Mesenchymal stem cell (in vitro differentiated cells and primary cell): ENCODE results near the gene TMEM164.

Experiments used
- DNase-seq: peaks from one replicate; pipeline ENCODE4 v3.0.0-alpha.2; 2013
- H2AFZ ChIP-seq: one replicate; pipeline ENCODE4 v1.6.1; 2013; ENCODE audit warnings: low read depth, mild to moderate bottlenecking, control low read depth, inconsistent platforms, low read length, moderate library complexity
- H2AK5ac ChIP-seq: 2 replicates; pipeline ENCODE4 v1.6.1; 2013; ENCODE audit warnings: low read length, moderate library complexity, mild to moderate bottlenecking, inconsistent platforms; ENCODE audit not compliant: severe bottlenecking
- H2BK120ac ChIP-seq: one replicate; pipeline ENCODE4 v1.6.1; 2013; ENCODE audit warnings: low read depth, mild to moderate bottlenecking, inconsistent platforms, low read length, moderate library complexity
- H2BK12ac ChIP-seq, 2 experiments: one replicate each; pipeline ENCODE4 v1.6.1; 2013; ENCODE audit warnings: inconsistent platforms in 2 of 2, low read length in 2 of 2, mild to moderate bottlenecking in 2 of 2, moderate library complexity in 2 of 2, control low read depth in 1 of 2
- H2BK15ac ChIP-seq: one replicate; pipeline ENCODE4 v1.6.1; 2013; ENCODE audit warnings: mild to moderate bottlenecking, low read depth, inconsistent platforms; ENCODE audit not compliant: poor library complexity, severe bottlenecking
- H2BK5ac ChIP-seq: 2 replicates; pipeline ENCODE4 v1.6.1; 2013; ENCODE audit warnings: low read depth, mild to moderate bottlenecking, low read length, control low read depth, inconsistent platforms; ENCODE audit not compliant: poor library complexity, severe bottlenecking
- H3K14ac ChIP-seq, 2 experiments: one replicate each; pipeline ENCODE4 v1.6.1; 2013; ENCODE audit warnings: inconsistent platforms in 2 of 2, low read length in 2 of 2, control low read depth in 1 of 2, mild to moderate bottlenecking in 1 of 2, moderate library complexity in 1 of 2
- H3K18ac ChIP-seq, 2 experiments: one replicate each; pipeline ENCODE4 v1.6.1; 2013; ENCODE audit warnings: inconsistent platforms in 2 of 2, low read length in 2 of 2, control low read depth in 1 of 2, low read depth in 1 of 2, mild to moderate bottlenecking in 1 of 2
- H3K23ac ChIP-seq, 2 experiments: one replicate each; pipeline ENCODE4 v1.6.1; 2013; ENCODE audit warnings: inconsistent platforms in 2 of 2, low read length in 2 of 2, mild to moderate bottlenecking in 2 of 2, moderate library complexity in 2 of 2, control low read depth in 1 of 2
- H3K27ac ChIP-seq: 2 replicates; pipeline ENCODE4 v1.5.1; 2013; ENCODE audit warnings: mild to moderate bottlenecking, moderate library complexity, low read length, control low read depth, inconsistent platforms; ENCODE audit not compliant: poor library complexity, severe bottlenecking
- H3K27me3 ChIP-seq, 2 experiments: 2 replicates each; pipeline versions ENCODE4 v1.6.1 to v1.7.0; 2013; ENCODE audit warnings: low read length in 2 of 2, mild to moderate bottlenecking in 2 of 2, moderate library complexity in 2 of 2, control low read depth in 1 of 2, inconsistent platforms in 1 of 2; ENCODE audit not compliant: control insufficient read depth in 1 of 2, insufficient read depth in 1 of 2
- H3K36me3 ChIP-seq, 2 experiments: 2 replicates each; pipeline versions ENCODE4 v1.6.1 to v1.7.0; 2013; ENCODE audit warnings: low read length in 2 of 2, control low read depth in 1 of 2, inconsistent platforms in 1 of 2, low read depth in 1 of 2, mild to moderate bottlenecking in 1 of 2; ENCODE audit not compliant: insufficient read depth in 2 of 2, control insufficient read depth in 1 of 2
- H3K4ac ChIP-seq, 2 experiments: one replicate each; pipeline ENCODE4 v1.6.1; 2013; ENCODE audit warnings: inconsistent platforms in 2 of 2, low read length in 2 of 2, mild to moderate bottlenecking in 2 of 2, moderate library complexity in 2 of 2, control low read depth in 1 of 2, low read depth in 1 of 2
- H3K4me1 ChIP-seq: 2 replicates; pipeline ENCODE4 v1.6.1; 2013; ENCODE audit warnings: low read depth, low read length, control low read depth; ENCODE audit not compliant: control insufficient read depth, insufficient read depth
- H3K4me2 ChIP-seq: 2 replicates; pipeline ENCODE4 v1.6.1; 2013; ENCODE audit warnings: low read length, mild to moderate bottlenecking, inconsistent platforms; ENCODE audit not compliant: poor library complexity, severe bottlenecking
- H3K4me3 ChIP-seq, 2 experiments: 2 replicates each; pipeline versions ENCODE4 v1.5.1 to v1.7.0; 2013; ENCODE audit warnings: low read length in 2 of 2, mild to moderate bottlenecking in 2 of 2, control low read depth in 1 of 2, low read depth in 1 of 2; ENCODE audit not compliant: insufficient read depth in 1 of 2
- H3K79me1 ChIP-seq: replicated peaks from 2 replicates; pipeline ENCODE4 v1.6.1; 2013; ENCODE audit warnings: mild to moderate bottlenecking, control low read depth, low read length, inconsistent platforms; ENCODE audit not compliant: poor library complexity, severe bottlenecking
- H3K9ac ChIP-seq: 2 replicates; pipeline ENCODE4 v1.7.0; 2013; ENCODE audit warnings: mild to moderate bottlenecking, low read length, moderate library complexity
- H3K9me3 ChIP-seq: 2 replicates; pipeline ENCODE4 v1.7.0; 2013; ENCODE audit warnings: mild to moderate bottlenecking, low read length; ENCODE audit not compliant: control insufficient read depth
- H4K8ac ChIP-seq: one replicate; pipeline ENCODE4 v1.6.1; 2013; ENCODE audit warnings: inconsistent platforms, mild to moderate bottlenecking, low read length, moderate library complexity
- H4K91ac ChIP-seq: one replicate; pipeline ENCODE4 v1.6.1; 2013; ENCODE audit warnings: mild to moderate bottlenecking, low read length, inconsistent platforms
- WGBS: methylation state at CpG from one replicate; pipeline ENCODE4 v1.1.7; 2013; ENCODE audit warnings: mixed read lengths; 5-methylcytosine and 5-hydroxymethylcytosine counted together

The TMEM164 gene

GRCh38 chrX:110182362-110182761, 179.4 kb downstream of the TMEM164 start:
- DNase-seq: peak; percentile 49
- peaks cover 26% of the 10 kb centered on the region for H3K4me1 ChIP-seq
- H3K23ac ChIP-seq: peak overlapping the region in 1 of 2 experiments; percentile 72
- peaks cover 12% of the 10 kb centered on the region for H3K79me1 ChIP-seq
- H4K91ac ChIP-seq: no peak overlapping the region
- H4K8ac ChIP-seq: no peak overlapping the region
- peaks cover 0 to 25% of the 10 kb centered on the region in 2 experiments for H3K27me3 ChIP-seq
- H3K18ac ChIP-seq: peak overlapping the region in 1 of 2 experiments; percentile 39
- no peak overlapping the region for H3K14ac ChIP-seq
- H2AFZ ChIP-seq: no peak overlapping the region
- no peak overlapping the region for H2AK5ac ChIP-seq
- H3K4me2 ChIP-seq: no peak overlapping the region
- H3K4ac ChIP-seq: peak overlapping the region in 1 of 2 experiments; percentile 53
- H3K36me3 ChIP-seq: no peaks in the 10 kb centered on the region
- H3K27ac ChIP-seq: peak overlapping the region; percentile 21
- no peak overlapping the region for H3K4me3 ChIP-seq
- no peak overlapping the region for H2BK5ac ChIP-seq
- WGBS: 60% methylated on average over 1 of the region's 1 CpG
- no peak overlapping the region for H2BK15ac ChIP-seq
- H3K9ac ChIP-seq: no peak overlapping the region
- H3K9me3 ChIP-seq: peaks cover 4% of the 10 kb centered on the region
- no peak overlapping the region for H2BK120ac ChIP-seq
- peak overlapping the region in 1 of 2 experiments; percentile 57 for H2BK12ac ChIP-seq

- Histone ChIP-seq H3K4me2 (no peak overlapping the region), H3K27me3 (peaks cover 0 to 20% of the 10 kb centered on the region in 2 experiments), H3K4me1 (peaks cover 26% of the 10 kb centered on the region), H2BK12ac (peak overlapping the region in 1 of 2 experiments; percentile 57), H3K9ac (no peak overlapping the region), H3K79me1 (peaks cover 10% of the 10 kb centered on the region), H3K4me3 (no peak overlapping the region), H2BK120ac (no peak overlapping the region), H3K36me3 (no peaks in the 10 kb centered on the region), H3K18ac (peak overlapping the region in 1 of 2 experiments; percentile 39), H4K91ac (no peak overlapping the region), H2BK5ac (no peak overlapping the region), H4K8ac (no peak overlapping the region), H2AK5ac (peak overlapping the region; percentile 38), H2BK15ac (no peak overlapping the region), H2AFZ (no peak overlapping the region), H3K27ac (peak overlapping the region; percentile 21), H3K4ac (peak overlapping the region in 1 of 2 experiments; percentile 53), H3K9me3 (peaks cover 4% of the 10 kb centered on the region), H3K23ac (peak overlapping the region in 1 of 2 experiments; percentile 72), H3K14ac (no peak overlapping the region)
- no peak for DNase-seq
- 84% methylated on average over 6 of the region's 6 CpGs for WGBS
These were observed 180.0 kb downstream of the TMEM164 start for GRCh38 chrX:110182865-110183264.

- DNase-seq: no peak
- H4K91ac ChIP-seq: no peak overlapping the region
- peaks cover 4% of the 10 kb centered on the region for H3K9me3 ChIP-seq
- H3K23ac ChIP-seq: no peak overlapping the region
- peaks cover 6% of the 10 kb centered on the region for H3K79me1 ChIP-seq
- no peak overlapping the region for H3K14ac ChIP-seq
- no peak overlapping the region for H2BK15ac ChIP-seq
- H3K27me3 ChIP-seq: peaks cover 0 to 16% of the 10 kb centered on the region in 2 experiments
- no peak overlapping the region for H3K18ac ChIP-seq
- no peak overlapping the region for H3K27ac ChIP-seq
- H2BK5ac ChIP-seq: no peak overlapping the region
- no peak overlapping the region for H2AFZ ChIP-seq
- no peak overlapping the region for H3K4me3 ChIP-seq
- H2BK12ac ChIP-seq: no peak overlapping the region
- H3K36me3 ChIP-seq: no peaks in the 10 kb centered on the region
- no peak overlapping the region for H3K4ac ChIP-seq
- peaks cover 22% of the 10 kb centered on the region for H3K4me1 ChIP-seq
- no peak overlapping the region for H4K8ac ChIP-seq
- H2BK120ac ChIP-seq: no peak overlapping the region
- H3K9ac ChIP-seq: no peak overlapping the region
- H3K4me2 ChIP-seq: no peak overlapping the region
- no peak overlapping the region for H2AK5ac ChIP-seq
- WGBS: 100% methylated on average over 2 of the region's 2 CpGs
These were observed 180.4 kb downstream of the TMEM164 start for GRCh38 chrX:110183314-110183713.

GRCh38 chrX:110188701-110189558, 186.0 kb downstream of the TMEM164 start:
- Histone ChIP-seq H3K27ac (no peak overlapping the region), H3K36me3 (peaks cover 0 to 4% of the 10 kb centered on the region in 2 experiments), H2BK5ac (no peak overlapping the region), H2BK120ac (no peak overlapping the region), H3K4ac (no peak overlapping the region), H3K4me3 (no peak overlapping the region), H3K79me1 (no peaks in the 10 kb centered on the region), H2AFZ (no peak overlapping the region), H2AK5ac (no peak overlapping the region), H3K4me2 (no peak overlapping the region), H3K9ac (no peak overlapping the region), H3K4me1 (no peaks in the 10 kb centered on the region), H3K23ac (no peak overlapping the region), H4K91ac (no peak overlapping the region), H3K18ac (peak overlapping the region in 1 of 2 experiments; percentile 21), H2BK15ac (no peak overlapping the region), H3K14ac (no peak overlapping the region), H3K27me3 (peaks cover 0 to 21% of the 10 kb centered on the region in 2 experiments), H4K8ac (no peak overlapping the region), H3K9me3 (peaks cover 4% of the 10 kb centered on the region), H2BK12ac (no peak overlapping the region)
- no CpG with 5 or more reads among the region's 4 CpGs for WGBS
- peak; percentile 79 for DNase-seq
